Fibroblast of lung (primary cell): ENCODE data around the gene GARIN5A. TPM values are rescaled to one million over a fixed set of nuclear protein-coding genes. Genes with fewer than 3 reads are reported as not detected.

ENCODE experiments used
- DNase-seq, 2 donors: peaks; one replicate each; pipeline versions ENCODE4 v3.0.0 to v3.0.0-alpha.2; 2010; ENCODE audit warnings: low read depth in 2 of 2
- H2AFZ ChIP-seq: 2 replicates; pipeline ENCODE4 v1.5.1; 2012; ENCODE audit warnings: low read length, control low read depth, inconsistent platforms
- H3K27ac ChIP-seq: 2 replicates; pipeline ENCODE4 v1.5.1; 2011; ENCODE audit warnings: low read length, control low read depth; ENCODE audit not compliant: insufficient read depth
- H3K27me3 ChIP-seq: 2 replicates; pipeline ENCODE4 v1.5.1; 2011; ENCODE audit warnings: mild to moderate bottlenecking, low read length; ENCODE audit not compliant: control insufficient read depth, insufficient read depth
- H3K36me3 ChIP-seq: 2 replicates; pipeline ENCODE4 v1.5.1; 2011; ENCODE audit warnings: low read length; ENCODE audit not compliant: control insufficient read depth, insufficient read depth
- H3K4me1 ChIP-seq: 2 replicates; pipeline ENCODE4 v1.5.1; 2011; ENCODE audit warnings: low read length; ENCODE audit not compliant: control insufficient read depth, insufficient read depth; ENCODE audit errors: extremely low read depth
- H3K4me2 ChIP-seq: 2 replicates; pipeline ENCODE4 v1.5.1; 2011; ENCODE audit warnings: low read length, control low read depth; ENCODE audit not compliant: insufficient read depth; ENCODE audit errors: extremely low read depth
- H3K4me3 ChIP-seq, 4 experiments: fragments of 200-600 bp in 1 of 4; sonication (generic) in 1 of 4; replicated peaks in 1 of 4; 2 replicates each; pipeline ENCODE4 v1.5.1; 2011 to 2016; ENCODE audit warnings: low read length in 4 of 4, low read depth in 3 of 4, mild to moderate bottlenecking in 3 of 4, control low read depth in 2 of 4, inconsistent platforms in 1 of 4, mixed read lengths in 1 of 4; ENCODE audit not compliant: insufficient read depth in 1 of 4; ENCODE audit errors: control extremely low read depth in 1 of 4
- H3K79me2 ChIP-seq: 2 replicates; pipeline ENCODE4 v1.5.1; 2012; ENCODE audit warnings: mild to moderate bottlenecking, low read length, inconsistent platforms; ENCODE audit not compliant: control insufficient read depth, insufficient read depth
- H3K9ac ChIP-seq: 2 replicates; pipeline ENCODE4 v1.5.1; 2011; ENCODE audit warnings: mild to moderate bottlenecking, low read length, control low read depth; ENCODE audit not compliant: insufficient read depth
- H3K9me3 ChIP-seq: 2 replicates; pipeline ENCODE4 v1.5.1; 2012; ENCODE audit warnings: low read depth, low read length; ENCODE audit not compliant: control insufficient read depth, insufficient read depth
- H4K20me1 ChIP-seq: 2 replicates; pipeline ENCODE4 v1.5.1; 2011; ENCODE audit warnings: low read length; ENCODE audit not compliant: control insufficient read depth, insufficient read depth; ENCODE audit errors: extremely low read depth
- EZH2 ChIP-seq: IDR thresholded peaks from 2 replicates; pipeline ENCODE4 v1.5.1; 2012; ENCODE audit warnings: low read length, control low read depth, mild to moderate bottlenecking; ENCODE audit errors: missing control alignments
- polyA plus RNA-seq, 2 donors: library from polyadenylated mRNA; depleted of rRNA in 1 of 2; stranded (reverse) in 1 of 2; unstranded in 1 of 2; fragments of >200 nt; gene quantifications; 2 replicates each; pipeline ENCODE4 v1.2.1, GENCODE V29; 2011 to 2012; ENCODE audit warnings: missing spikeins in 1 of 2
- total RNA-seq: library from RNA; depleted of rRNA; stranded (reverse); fragments of >200 nt; gene quantifications from 2 replicates; pipeline ENCODE4 v1.2.1, GENCODE V29; 2014
- TF ChIP-seq, protein P1 (sequence below), 2 donors: IDR thresholded peaks in 1 of 2; conservative IDR thresholded peaks in 1 of 2; 1 replicate in 1 of 2; 2 replicates in 1 of 2; pipeline ENCODE4 v1.5.1; 2011 to 2012; ENCODE audit warnings: low read length in 2 of 2, control low read depth in 1 of 2, inconsistent platforms in 1 of 2, low read depth in 1 of 2, mild to moderate bottlenecking in 1 of 2

Gene GARIN5A
- total and polyA plus RNA-seq, 2 donors (not counting 1 experiment from before 2014, with no cell fraction given), result 0.11 to 0.66 TPM

DNA sequence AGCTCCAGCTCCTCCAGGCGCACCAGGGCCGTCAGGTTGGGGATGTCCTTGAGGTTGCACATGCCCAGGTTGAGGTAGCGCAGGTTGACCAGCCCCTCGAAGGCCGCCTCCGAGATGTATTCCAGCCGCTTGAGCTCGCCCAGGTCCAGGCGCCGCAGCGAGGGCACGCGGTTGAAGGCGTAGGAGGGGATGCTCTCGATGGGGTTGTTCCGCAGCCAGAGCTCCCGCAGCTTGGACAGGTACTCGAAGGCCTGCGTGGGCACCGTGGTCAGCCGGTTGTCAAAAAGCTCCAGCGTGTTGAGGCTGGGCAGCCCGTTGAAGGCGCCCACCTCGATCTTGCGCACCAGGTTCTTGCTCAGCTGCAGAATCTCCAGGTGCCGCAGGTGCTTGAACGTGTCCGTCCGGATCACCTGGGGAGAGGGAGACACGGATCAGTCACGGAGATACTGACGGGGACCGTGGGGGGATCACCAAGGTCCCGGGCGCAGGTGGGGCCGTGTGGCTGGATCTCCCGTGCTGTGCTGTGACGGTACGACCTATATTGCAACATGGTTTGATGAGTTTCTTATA, 42.4 kb upstream of the GARIN5A start:
- TF ChIP-seq, protein P1, sequence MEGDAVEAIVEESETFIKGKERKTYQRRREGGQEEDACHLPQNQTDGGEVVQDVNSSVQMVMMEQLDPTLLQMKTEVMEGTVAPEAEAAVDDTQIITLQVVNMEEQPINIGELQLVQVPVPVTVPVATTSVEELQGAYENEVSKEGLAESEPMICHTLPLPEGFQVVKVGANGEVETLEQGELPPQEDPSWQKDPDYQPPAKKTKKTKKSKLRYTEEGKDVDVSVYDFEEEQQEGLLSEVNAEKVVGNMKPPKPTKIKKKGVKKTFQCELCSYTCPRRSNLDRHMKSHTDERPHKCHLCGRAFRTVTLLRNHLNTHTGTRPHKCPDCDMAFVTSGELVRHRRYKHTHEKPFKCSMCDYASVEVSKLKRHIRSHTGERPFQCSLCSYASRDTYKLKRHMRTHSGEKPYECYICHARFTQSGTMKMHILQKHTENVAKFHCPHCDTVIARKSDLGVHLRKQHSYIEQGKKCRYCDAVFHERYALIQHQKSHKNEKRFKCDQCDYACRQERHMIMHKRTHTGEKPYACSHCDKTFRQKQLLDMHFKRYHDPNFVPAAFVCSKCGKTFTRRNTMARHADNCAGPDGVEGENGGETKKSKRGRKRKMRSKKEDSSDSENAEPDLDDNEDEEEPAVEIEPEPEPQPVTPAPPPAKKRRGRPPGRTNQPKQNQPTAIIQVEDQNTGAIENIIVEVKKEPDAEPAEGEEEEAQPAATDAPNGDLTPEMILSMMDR (conservative IDR thresholded peaks at IDR 0.05 in 1 of 2, IDR thresholded peaks at IDR 0.05 in 1 of 2; ENCODE audit: low read depth in 1 of 2, low read length in 2 of 2), result no peak
- TF ChIP-seq EZH2, result no peak

DNA sequence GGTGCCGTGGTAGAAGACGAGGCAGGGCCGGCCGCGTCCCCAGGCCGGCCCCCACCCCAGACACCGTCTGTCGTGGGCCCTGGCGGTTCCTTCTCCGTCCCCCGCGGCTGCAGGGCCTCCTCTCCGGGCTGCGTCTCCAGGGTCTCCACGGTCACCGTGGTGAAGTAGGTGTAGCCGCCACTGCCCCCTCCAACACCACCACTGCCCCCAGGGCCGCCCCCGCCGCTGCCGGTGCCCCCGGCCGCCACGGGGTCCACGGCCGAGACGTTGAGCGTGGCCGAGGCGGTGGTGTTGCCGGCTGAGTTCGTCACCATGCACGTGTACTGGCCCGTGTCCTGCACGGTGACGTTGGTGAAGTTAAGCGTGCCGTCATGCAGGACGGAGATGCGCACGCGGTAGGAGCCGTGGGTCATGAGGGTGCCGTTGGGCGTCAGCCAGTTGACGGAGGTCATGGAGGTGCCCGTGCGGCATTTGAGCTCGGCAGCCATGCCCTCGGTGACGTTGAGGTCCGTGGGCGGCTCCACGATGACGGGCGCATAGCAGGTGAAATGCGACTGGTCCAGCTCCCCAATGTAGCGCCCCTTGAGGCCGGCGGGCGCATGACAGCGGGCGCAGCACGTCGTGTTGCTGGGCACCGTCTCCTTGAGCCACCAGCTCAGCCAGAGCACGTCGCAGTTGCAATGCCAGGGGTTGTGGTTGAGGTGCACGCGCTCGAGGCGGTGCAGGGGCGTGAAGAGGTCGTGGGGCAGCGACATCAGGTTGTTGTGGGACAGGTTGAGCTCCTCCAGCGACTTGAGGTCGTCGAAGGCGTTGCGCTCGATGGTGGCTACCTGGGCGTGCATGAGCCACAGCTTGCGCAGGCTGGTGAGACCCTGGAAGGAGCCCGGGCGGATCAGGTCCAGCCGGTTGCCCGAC, 41.7 kb upstream of the GARIN5A start:
- Histone ChIP-seq H3K9ac (no peak overlapping the region), H2AFZ (no peak overlapping the region), H3K27ac (no peak overlapping the region), H4K20me1 (no peaks in the 10 kb centered on the region), H3K79me2 (no peaks in the 10 kb centered on the region), H3K36me3 (no peaks in the 10 kb centered on the region), H3K4me3 (no peak overlapping the region), H3K4me1 (no peaks in the 10 kb centered on the region), H3K9me3 (no peaks in the 10 kb centered on the region), H3K27me3 (no peaks in the 10 kb centered on the region), H3K4me2 (no peak overlapping the region)
- no peak for DNase-seq
- TF ChIP-seq, protein P1 (conservative IDR thresholded peaks at IDR 0.05 in 1 of 2, IDR thresholded peaks at IDR 0.05 in 1 of 2; ENCODE audit: low read depth in 1 of 2, low read length in 2 of 2), result no peak
- no peak for TF ChIP-seq EZH2

More for the DNA sequence above, 42.4 kb upstream of the GARIN5A start:
- H4K20me1 ChIP-seq, result no peaks in the 10 kb centered on the region
- no peak overlapping the region for H3K4me3 ChIP-seq
- H3K79me2 ChIP-seq, result no peaks in the 10 kb centered on the region
- no peak overlapping the region for H3K9ac ChIP-seq
- H3K27me3 ChIP-seq, result no peaks in the 10 kb centered on the region
- DNase-seq, result no peak
- no peak overlapping the region for H3K27ac ChIP-seq
- H3K36me3 ChIP-seq, result no peaks in the 10 kb centered on the region
- no peak overlapping the region for H3K4me2 ChIP-seq
- no peaks in the 10 kb centered on the region for H3K4me1 ChIP-seq
- H2AFZ ChIP-seq, result no peak overlapping the region
- H3K9me3 ChIP-seq, result no peaks in the 10 kb centered on the region

DNA sequence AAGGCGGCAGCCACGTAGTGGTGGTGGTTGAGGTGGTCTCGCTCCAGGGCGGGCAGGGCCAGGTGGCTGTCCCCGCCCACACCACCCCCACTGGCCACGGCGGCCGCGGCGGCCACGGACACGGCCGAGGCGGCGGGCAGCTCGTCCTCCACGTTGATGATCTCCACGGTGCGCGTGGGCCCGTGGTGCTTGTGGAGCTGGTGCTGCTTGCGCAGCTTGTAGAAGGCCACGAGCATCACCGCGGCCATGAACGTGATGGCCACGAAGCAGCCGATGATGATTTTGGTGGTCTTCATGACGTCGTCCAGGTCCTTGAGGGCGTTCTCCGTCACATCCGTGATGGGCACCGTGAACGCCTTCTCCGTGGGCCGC, 41.0 kb upstream of the GARIN5A start:
- Histone ChIP-seq H3K36me3 (no peaks in the 10 kb centered on the region), H3K9ac (no peak overlapping the region), H3K27ac (no peak overlapping the region), H2AFZ (no peak overlapping the region), H3K4me1 (no peaks in the 10 kb centered on the region), H3K4me2 (no peak overlapping the region), H3K79me2 (no peaks in the 10 kb centered on the region), H3K9me3 (no peaks in the 10 kb centered on the region), H3K4me3 (no peak overlapping the region), H3K27me3 (no peaks in the 10 kb centered on the region), H4K20me1 (no peaks in the 10 kb centered on the region)
- DNase-seq, result no peak
- TF ChIP-seq EZH2, result no peak
- TF ChIP-seq, protein P1 (conservative IDR thresholded peaks at IDR 0.05 in 1 of 2, IDR thresholded peaks at IDR 0.05 in 1 of 2; ENCODE audit: low read depth in 1 of 2, low read length in 2 of 2), result no peak
